Upper lobe of left lung (tissue), 6 donors: ENCODE data around the gene C6orf62. TPM values are rescaled to one million over a fixed set of nuclear protein-coding genes. Genes with fewer than 3 reads are reported as not detected.
"Not testable (repeated sequence)": the region's sequence is repeated elsewhere in the genome, so short reads cannot be mapped to it uniquely, and the experiment has no call there.

Experiments used
- ATAC-seq, 2 donors: fragments of 200-7000 bp; cut with Tn5 transposase; one replicate each; pipeline ENCODE4 v1.9.1; 2022; ENCODE audit warnings: mild to moderate bottlenecking in 2 of 2, moderate library complexity in 2 of 2; ENCODE audit not compliant: low FRiP score in 2 of 2
- DNase-seq, 2 donors: peaks; one replicate each; pipeline ENCODE4 v3.0.0-alpha.2; 2019 to 2020
- H3K27ac ChIP-seq, 4 donors: fragments of 200-600 bp; sonication (generic); one replicate each; pipeline ENCODE4 v1.5.1; 2016 to 2019
- H3K27me3 ChIP-seq, 4 donors: fragments of 200-600 bp; sonication (generic); one replicate each; pipeline ENCODE4 v1.5.1; 2017 to 2019
- H3K36me3 ChIP-seq, 4 donors: fragments of 200-600 bp; sonication (generic); one replicate each; pipeline ENCODE4 v1.5.1; 2016 to 2019
- H3K4me1 ChIP-seq, 4 donors: fragments of 200-600 bp; sonication (generic); one replicate each; pipeline ENCODE4 v1.5.1; 2018 to 2019
- H3K4me3 ChIP-seq, 4 donors: fragments of 200-600 bp; sonication (generic); one replicate each; pipeline ENCODE4 v1.5.1; 2017 to 2019; ENCODE audit warnings: mild to moderate bottlenecking in 2 of 4, moderate library complexity in 1 of 4
- H3K9me3 ChIP-seq, 4 donors: fragments of 200-600 bp; sonication (generic); one replicate each; pipeline ENCODE4 v1.5.1; 2018 to 2019
- EP300 ChIP-seq, 4 donors: sonication (generic); formaldehyde crosslinking; IDR thresholded peaks; one replicate each; pipeline ENCODE4 v1.5.1; 2017; ENCODE audit warnings: antibody characterized with exemption in 4 of 4, control low read depth in 2 of 4
- POLR2A ChIP-seq, 4 donors: fragments of 450-650 bp; IDR thresholded peaks; one replicate each; pipeline ENCODE4 v1.5.1; 2016 to 2017; ENCODE audit warnings: antibody characterized with exemption in 4 of 4, mild to moderate bottlenecking in 2 of 4
- POLR2AphosphoS5 ChIP-seq, 2 donors: sonication (generic); formaldehyde crosslinking; IDR thresholded peaks; one replicate each; pipeline ENCODE4 v1.5.1; 2017; ENCODE audit warnings: antibody characterized with exemption in 2 of 2
- WGBS, 2 donors: methylation state at CpG; one replicate each; pipeline ENCODE4 v1.1.5; 2017 to 2018; 5-methylcytosine and 5-hydroxymethylcytosine counted together
- total RNA-seq, 6 donors: library from RNA; depleted of rRNA in 4 of 6; stranded (reverse); fragments of >200 nt in 4 of 6; gene quantifications; one replicate each; pipeline versions ENCODE4 v1.1.0 to v1.2.1, GENCODE V29; 2016 to 2021
- TF ChIP-seq, protein P1 (sequence below), 6 experiments: fragments of 450-650 bp in 4 of 6; fragments of 200-600 bp in 2 of 6; sonication (generic) in 2 of 6; IDR thresholded peaks; one replicate each; pipeline ENCODE4 v1.5.1; 2016 to 2019; ENCODE audit warnings: antibody characterized with exemption in 6 of 6
- donor health status: DM: no; HTN: no; CAD: no; lungs with moderate emphysema.
- donor health status: DM: no; HTN: yes; CAD: no; lungs with severe emphysema.

Gene C6orf62
- total RNA-seq, 6 donors from 2014 or later, result 41.9 to 131 (median 95.3) TPM

DNA sequence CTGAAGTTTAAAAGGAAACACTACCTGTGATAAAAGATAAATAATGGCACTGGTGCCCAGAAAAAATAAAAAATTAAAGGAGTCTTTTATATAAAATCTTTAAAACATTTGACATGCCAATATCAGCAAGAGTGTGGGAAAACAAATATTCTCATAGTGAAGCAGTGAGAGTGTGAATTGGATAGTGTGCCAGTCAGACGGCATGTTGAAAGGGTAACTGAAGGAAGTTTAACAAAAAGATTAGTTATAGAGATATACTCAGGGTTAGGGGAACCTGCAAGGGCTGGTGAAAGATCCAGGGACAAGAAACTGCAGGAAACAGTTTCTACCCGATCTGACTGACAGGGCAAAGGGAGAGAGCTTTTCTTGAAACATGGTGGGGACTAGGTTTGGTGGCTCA lies 33.5 kb upstream of the C6orf62 start:
- Histone ChIP-seq H3K27me3 (no peaks in the 10 kb centered on the region), H3K4me3 (no peak overlapping the region), H3K36me3 (no peaks in the 10 kb centered on the region), H3K27ac (no peak overlapping the region), H3K9me3 (no peaks in the 10 kb centered on the region), H3K4me1 (peaks cover 0 to 2% (median 0%) of the 10 kb centered on the region in 4 donors)
- ATAC-seq, result no peak
- DNase-seq, result no peak
- TF ChIP-seq POLR2A (IDR thresholded peaks at IDR 0.05), result no peak
- TF ChIP-seq POLR2AphosphoS5 (IDR thresholded peaks at IDR 0.05), result no peak
- TF ChIP-seq, protein P1, sequence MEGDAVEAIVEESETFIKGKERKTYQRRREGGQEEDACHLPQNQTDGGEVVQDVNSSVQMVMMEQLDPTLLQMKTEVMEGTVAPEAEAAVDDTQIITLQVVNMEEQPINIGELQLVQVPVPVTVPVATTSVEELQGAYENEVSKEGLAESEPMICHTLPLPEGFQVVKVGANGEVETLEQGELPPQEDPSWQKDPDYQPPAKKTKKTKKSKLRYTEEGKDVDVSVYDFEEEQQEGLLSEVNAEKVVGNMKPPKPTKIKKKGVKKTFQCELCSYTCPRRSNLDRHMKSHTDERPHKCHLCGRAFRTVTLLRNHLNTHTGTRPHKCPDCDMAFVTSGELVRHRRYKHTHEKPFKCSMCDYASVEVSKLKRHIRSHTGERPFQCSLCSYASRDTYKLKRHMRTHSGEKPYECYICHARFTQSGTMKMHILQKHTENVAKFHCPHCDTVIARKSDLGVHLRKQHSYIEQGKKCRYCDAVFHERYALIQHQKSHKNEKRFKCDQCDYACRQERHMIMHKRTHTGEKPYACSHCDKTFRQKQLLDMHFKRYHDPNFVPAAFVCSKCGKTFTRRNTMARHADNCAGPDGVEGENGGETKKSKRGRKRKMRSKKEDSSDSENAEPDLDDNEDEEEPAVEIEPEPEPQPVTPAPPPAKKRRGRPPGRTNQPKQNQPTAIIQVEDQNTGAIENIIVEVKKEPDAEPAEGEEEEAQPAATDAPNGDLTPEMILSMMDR (IDR thresholded peaks at IDR 0.05), result no peak
- no peak for TF ChIP-seq EP300 (IDR thresholded peaks at IDR 0.05)
- 28 to 42% methylated on average over 2 of the region's 2 CpGs for WGBS, 2 donors

DNA sequence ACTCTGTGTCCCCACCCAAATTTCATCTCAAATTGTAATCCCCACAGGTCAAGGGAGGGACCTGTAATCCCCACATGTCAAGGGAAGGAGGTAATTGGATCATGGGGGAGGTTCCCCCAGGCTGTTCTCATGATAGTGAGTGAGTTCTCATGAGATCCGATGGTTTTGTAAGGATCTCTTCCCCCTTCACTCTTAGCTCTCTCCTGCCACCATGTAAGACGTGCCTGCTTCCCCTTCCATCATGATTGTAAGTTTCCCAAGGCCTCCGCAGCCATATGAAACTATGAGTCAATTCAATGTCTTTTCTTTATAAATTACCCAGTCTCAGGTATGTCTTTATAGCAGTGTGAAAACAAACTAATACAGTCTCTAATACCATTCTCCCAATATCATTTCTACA lies 31.9 kb upstream of the C6orf62 start:
- ATAC-seq, H3K36me3 ChIP-seq, H3K27me3 ChIP-seq, H3K9me3 ChIP-seq, H3K4me3 ChIP-seq, H3K27ac ChIP-seq, DNase-seq, H3K4me1 ChIP-seq: not testable (repeated sequence)
- 69 to 74% methylated on average over 3 of the region's 3 CpGs for WGBS, 2 donors

DNA sequence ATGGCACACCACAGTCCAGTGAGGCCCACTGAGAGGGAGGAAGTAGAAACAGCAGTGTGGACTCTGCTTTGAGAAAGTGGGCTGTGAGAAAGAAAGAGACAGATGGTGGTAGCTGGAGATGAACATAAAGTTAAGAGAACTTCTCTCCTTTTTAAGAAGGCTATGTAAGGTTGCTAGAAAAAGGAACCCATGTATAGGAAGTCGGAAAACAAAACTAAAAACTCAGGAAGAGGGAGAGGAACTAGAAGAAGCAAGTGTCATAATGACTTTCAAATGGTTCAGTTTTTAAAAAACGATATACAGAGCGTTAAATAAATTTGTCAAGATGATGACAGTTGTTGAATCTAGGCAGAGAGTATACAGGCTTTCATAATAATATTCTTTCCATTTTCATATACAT lies 30.3 kb upstream of the C6orf62 start:
- ATAC-seq, result peak in 1 of 2 donors; percentile 26
- no peaks in the 10 kb centered on the region for H3K27me3 ChIP-seq
- no peak overlapping the region for H3K4me3 ChIP-seq
- H3K36me3 ChIP-seq, result no peaks in the 10 kb centered on the region
- no peak for DNase-seq
- H3K9me3 ChIP-seq, result no peaks in the 10 kb centered on the region
- 50 to 56% methylated on average over 3 of the region's 3 CpGs for WGBS, 2 donors
- TF ChIP-seq POLR2AphosphoS5 (IDR thresholded peaks at IDR 0.05) (no peak), POLR2A (IDR thresholded peaks at IDR 0.05) (no peak), EP300 (IDR thresholded peaks at IDR 0.05) (no peak)
- TF ChIP-seq, protein P1 (IDR thresholded peaks at IDR 0.05), result no peak
- H3K27ac ChIP-seq, result peak overlapping the region; percentile 16 to 61 (median 43)
- no peaks in the 10 kb centered on the region for H3K4me1 ChIP-seq

DNA sequence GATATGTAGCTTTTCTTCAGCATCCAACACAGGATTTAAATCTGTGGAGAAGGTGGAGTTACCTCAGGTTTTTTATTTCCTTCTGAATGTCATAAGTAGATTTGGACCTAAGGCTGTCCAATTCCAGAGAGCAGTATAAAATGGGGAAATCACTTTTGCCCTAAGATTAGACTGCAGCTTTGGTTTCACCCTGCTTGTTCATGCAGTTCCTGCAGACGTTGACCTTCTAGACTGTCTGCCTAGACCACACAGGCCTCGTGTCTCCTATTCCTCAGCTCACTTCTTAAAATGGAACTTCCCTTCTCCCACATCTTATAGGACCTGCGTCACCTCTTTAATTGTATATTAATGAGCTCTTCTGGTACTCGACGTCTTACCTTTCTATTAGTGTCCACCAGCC lies 26.0 kb upstream of the C6orf62 start:
- 72 to 73% methylated on average over 5 of the region's 5 CpGs for WGBS, 2 donors
- no peak overlapping the region for H3K4me3 ChIP-seq
- peaks cover 0 to 6% (median 0%) of the 10 kb centered on the region in 4 donors for H3K4me1 ChIP-seq
- peak in 1 of 4 donors; percentile 38 for TF ChIP-seq POLR2A (IDR thresholded peaks at IDR 0.05)
- no peak for TF ChIP-seq EP300 (IDR thresholded peaks at IDR 0.05)
- no peaks in the 10 kb centered on the region for H3K9me3 ChIP-seq
- ATAC-seq, result peak; percentile 58 to 69
- no peaks in the 10 kb centered on the region for H3K27me3 ChIP-seq
- no peak for DNase-seq
- no peaks in the 10 kb centered on the region for H3K36me3 ChIP-seq
- H3K27ac ChIP-seq, result peak overlapping the region in 3 of 4 donors; percentile 67 to 73 (median 71)

DNA sequence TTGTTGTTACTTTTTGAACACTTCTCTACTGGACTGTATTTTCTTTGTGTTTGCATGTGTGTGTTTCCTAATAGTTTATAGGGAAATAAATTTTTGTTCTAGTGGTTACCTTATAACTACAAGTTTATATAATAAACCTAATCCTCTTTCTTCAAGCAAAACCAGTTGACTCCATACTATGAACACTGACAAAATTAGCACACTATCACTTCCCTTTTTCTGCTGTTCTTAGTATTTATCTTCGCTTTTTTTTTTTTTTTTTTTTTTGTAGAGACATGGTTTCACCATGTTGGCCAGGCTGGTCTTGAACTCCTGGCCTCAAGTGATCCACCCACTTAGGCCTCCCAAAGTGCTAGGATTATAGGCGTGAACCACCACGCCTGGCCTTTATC lies 25.0 kb upstream of the C6orf62 start:
- no peak for TF ChIP-seq POLR2A (IDR thresholded peaks at IDR 0.05)
- TF ChIP-seq EP300 (IDR thresholded peaks at IDR 0.05), result no peak
- no peak for TF ChIP-seq POLR2AphosphoS5 (IDR thresholded peaks at IDR 0.05)
- TF ChIP-seq, protein P1 (IDR thresholded peaks at IDR 0.05), result no peak
- DNase-seq (no peak), ATAC-seq (peak in 1 of 2 donors; percentile 48)
- Histone ChIP-seq H3K27me3 (no peaks in the 10 kb centered on the region), H3K4me1 (peaks cover 0 to 6% (median under 1%) of the 10 kb centered on the region in 4 donors), H3K9me3 (no peaks in the 10 kb centered on the region), H3K4me3 (no peak overlapping the region), H3K36me3 (no peaks in the 10 kb centered on the region), H3K27ac (peak overlapping the region; percentile 27 to 74 (median 69))
- WGBS, 2 donors, result 78 to 81% methylated on average over 3 of the region's 3 CpGs

DNA sequence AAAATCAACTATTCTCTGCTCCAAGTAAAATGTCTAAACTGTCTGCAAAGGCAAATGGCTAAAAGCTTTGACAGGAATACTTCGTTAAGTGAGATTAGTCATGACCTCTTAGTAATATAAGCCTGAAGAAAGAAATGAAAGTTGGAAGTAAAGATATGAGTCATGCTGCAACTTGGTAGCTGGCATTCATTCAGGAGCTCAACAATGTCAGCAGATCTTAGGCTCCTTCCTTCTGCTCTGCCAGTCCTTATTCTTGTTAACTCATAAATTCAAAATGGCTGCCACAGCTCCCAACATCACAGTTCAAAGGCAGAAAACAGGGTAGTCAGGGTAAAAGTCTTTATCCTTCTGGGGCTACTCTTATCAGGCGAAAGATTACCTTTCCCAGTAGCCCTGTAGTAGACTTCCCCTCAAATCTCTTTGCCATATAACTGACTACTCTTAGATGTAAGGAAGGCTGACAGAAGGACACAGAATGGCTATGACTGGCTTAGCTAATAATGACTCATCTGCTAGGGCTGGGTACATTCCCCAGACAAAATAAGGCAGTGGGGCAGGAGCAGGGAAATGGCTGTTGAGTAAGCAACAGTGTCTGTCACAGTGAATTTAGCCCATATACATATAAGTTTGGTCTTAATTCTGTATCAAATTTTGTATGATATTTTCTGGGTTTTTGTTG lies 24.4 kb upstream of the C6orf62 start:
- H3K27me3 ChIP-seq, result no peaks in the 10 kb centered on the region
- ATAC-seq, result peak; percentile 59 to 85
- peak in 1 of 2 donors; percentile 62 for DNase-seq
- peak overlapping the region; percentile 27 to 74 (median 69) for H3K27ac ChIP-seq
- H3K4me3 ChIP-seq, result no peak overlapping the region
- WGBS, 2 donors, result 53 to 65% methylated on average over 2 of the region's 2 CpGs
- no peaks in the 10 kb centered on the region for H3K36me3 ChIP-seq
- H3K9me3 ChIP-seq, result no peaks in the 10 kb centered on the region
- H3K4me1 ChIP-seq, result peaks cover 0 to 6% (median 4%) of the 10 kb centered on the region in 4 donors
- TF ChIP-seq EP300 (IDR thresholded peaks at IDR 0.05) (no peak), POLR2A (IDR thresholded peaks at IDR 0.05) (peak in 1 of 4 donors; percentile 22)
